ENCODE data around the gene PAQR6.

PAQR6 gene

GRCh38 chr1:156247460-156248322 is at the start of gene PAQR6:
PAQR6 (minus strand) TSS chr1:156248056; CDS start chr1:156246731, 1,325 bp downstream.
- H3K4me3 ChIP-seq (ENCODE audit: control insufficient read depth, low read depth, low read length) = no peak within 1 kb of the TSS
- DNase-seq (ENCODE audit: low read depth) = no peak
- no peak for TF ChIP-seq CTCF (IDR thresholded peaks at IDR 0.05; ENCODE audit: control insufficient read depth, insufficient read depth, low read depth, low read length, missing control alignments)

GRCh38 chr1:156295391-156295947 is 47.6 kb upstream of the PAQR6 start, which contains the start of gene GLMP:
GLMP (minus strand) TSS chr1:156295679; CDS start chr1:156295645, 34 bp downstream.
- H3K4me3 ChIP-seq (ENCODE audit: control insufficient read depth, low read depth, low read length) = peak within 1 kb of the TSS; percentile 98
- DNase-seq (ENCODE audit: low read depth) = no peak
- no peak for TF ChIP-seq CTCF (IDR thresholded peaks at IDR 0.05; ENCODE audit: control insufficient read depth, insufficient read depth, low read depth, low read length, missing control alignments)

- DNase-seq (ENCODE audit: low read depth) = no peak
- no peak for TF ChIP-seq CTCF (IDR thresholded peaks at IDR 0.05; ENCODE audit: control insufficient read depth, insufficient read depth, low read depth, low read length, missing control alignments)
- no peak overlapping the region for H3K4me3 ChIP-seq (ENCODE audit: control insufficient read depth, low read depth, low read length)
Measured at GRCh38 chr1:156293895-156294294, 46.0 kb upstream of the PAQR6 start.

- H3K4me3 ChIP-seq (ENCODE audit: control insufficient read depth, low read depth, low read length) = no peak overlapping the region
- DNase-seq (ENCODE audit: low read depth) = no peak
- no peak for TF ChIP-seq CTCF (IDR thresholded peaks at IDR 0.05; ENCODE audit: control insufficient read depth, insufficient read depth, low read depth, low read length, missing control alignments)
Measured at GRCh38 chr1:156293098-156293434, 45.2 kb upstream of the PAQR6 start.

GRCh38 chr1:156291226-156292061 is 43.6 kb upstream of the PAQR6 start:
- no peak for TF ChIP-seq CTCF (IDR thresholded peaks at IDR 0.05; ENCODE audit: control insufficient read depth, insufficient read depth, low read depth, low read length, missing control alignments)
- peak overlapping the region; percentile 50 for H3K4me3 ChIP-seq (ENCODE audit: control insufficient read depth, low read depth, low read length)
- no peak for DNase-seq (ENCODE audit: low read depth)

- no peak for DNase-seq (ENCODE audit: low read depth)
- no peak overlapping the region for H3K4me3 ChIP-seq (ENCODE audit: control insufficient read depth, low read depth, low read length)
- no peak for TF ChIP-seq CTCF (IDR thresholded peaks at IDR 0.05; ENCODE audit: control insufficient read depth, insufficient read depth, low read depth, low read length, missing control alignments)
Measured at GRCh38 chr1:156289857-156290256, 42.0 kb upstream of the PAQR6 start.

Measured in AG09309 (cell line).